Panc1 (cell line): Measurements from ENCODE around the gene SEL1L2.

Experiments used
- CTCF ChIP-seq: fragments of 450-650 bp; IDR thresholded peaks from 2 replicates; pipeline ENCODE4 v1.5.1; 2017; ENCODE audit warnings: mild to moderate bottlenecking
- POLR2AphosphoS5 ChIP-seq: IDR thresholded peaks from 2 replicates; pipeline ENCODE4 v1.6.1; 2012; ENCODE audit warnings: mild to moderate bottlenecking, low read depth, low read length, moderate library complexity
- REST ChIP-seq, 2 experiments: IDR thresholded peaks; 2 replicates each; pipeline ENCODE4 v1.6.1; 2011 to 2012; ENCODE audit warnings: low read depth in 2 of 2, control low read depth in 1 of 2, low read length in 1 of 2, mild to moderate bottlenecking in 1 of 2, moderate library complexity in 1 of 2; ENCODE audit not compliant: insufficient read depth in 1 of 2
- SIN3A ChIP-seq: IDR thresholded peaks from 2 replicates; pipeline ENCODE4 v1.6.1; 2012; ENCODE audit warnings: low read depth, mild to moderate bottlenecking, low read length, moderate library complexity, borderline replicate concordance; ENCODE audit not compliant: insufficient read depth
- TCF7L2 ChIP-seq: IDR thresholded peaks from 2 replicates; pipeline ENCODE4 v1.6.1; 2011; ENCODE audit warnings: mild to moderate bottlenecking, low read depth, low read length, inconsistent platforms

- TF ChIP-seq CTCF, result no peak
- TF ChIP-seq POLR2AphosphoS5, result no peak
- TF ChIP-seq SIN3A, result no peak
- TF ChIP-seq TCF7L2, result no peak
- no peak for TF ChIP-seq REST (IDR thresholded peaks at IDR 0.05; ENCODE audit: insufficient read depth in 1 of 2, low read depth in 2 of 2, low read length in 1 of 2)
Measured at GRCh38 chr20:13995086-13995665, 4.8 kb upstream of the SEL1L2 start, which contains the start of gene MACROD2.
